ENCODE results near the gene NDUFAF2. TPM values are rescaled to one million over a fixed set of nuclear protein-coding genes. Genes with fewer than 3 reads are reported as not detected.

The NDUFAF2 gene
- total RNA-seq, 1 donor from 2014 or later: 13.9 TPM

GRCh38 chr5:61162010-61162831, 217.2 kb downstream of the NDUFAF2 start, which contains the start of gene SMIM15:
SMIM15 (minus strand) TSS chr5:61162468; CDS start chr5:61160171, 2,297 bp downstream.
- Mint-ChIP-seq H3K4me3 (ENCODE audit: unreplicated experiment) (peak within 1 kb of the TSS; percentile 98), H3K27me3 (ENCODE audit: unreplicated experiment) (peaks cover 9% of the 10 kb centered on the region), H3K4me1 (ENCODE audit: unreplicated experiment) (peaks cover 39% of the 10 kb centered on the region), H3K9me3 (ENCODE audit: unreplicated experiment) (no peaks in the 10 kb centered on the region), H3K36me3 (ENCODE audit: low read depth, unreplicated experiment) (peaks cover 34% of the 10 kb centered on the region), H3K27ac (ENCODE audit: unreplicated experiment) (peak within 1 kb of the TSS; percentile 95)
- TF ChIP-seq, protein P1, sequence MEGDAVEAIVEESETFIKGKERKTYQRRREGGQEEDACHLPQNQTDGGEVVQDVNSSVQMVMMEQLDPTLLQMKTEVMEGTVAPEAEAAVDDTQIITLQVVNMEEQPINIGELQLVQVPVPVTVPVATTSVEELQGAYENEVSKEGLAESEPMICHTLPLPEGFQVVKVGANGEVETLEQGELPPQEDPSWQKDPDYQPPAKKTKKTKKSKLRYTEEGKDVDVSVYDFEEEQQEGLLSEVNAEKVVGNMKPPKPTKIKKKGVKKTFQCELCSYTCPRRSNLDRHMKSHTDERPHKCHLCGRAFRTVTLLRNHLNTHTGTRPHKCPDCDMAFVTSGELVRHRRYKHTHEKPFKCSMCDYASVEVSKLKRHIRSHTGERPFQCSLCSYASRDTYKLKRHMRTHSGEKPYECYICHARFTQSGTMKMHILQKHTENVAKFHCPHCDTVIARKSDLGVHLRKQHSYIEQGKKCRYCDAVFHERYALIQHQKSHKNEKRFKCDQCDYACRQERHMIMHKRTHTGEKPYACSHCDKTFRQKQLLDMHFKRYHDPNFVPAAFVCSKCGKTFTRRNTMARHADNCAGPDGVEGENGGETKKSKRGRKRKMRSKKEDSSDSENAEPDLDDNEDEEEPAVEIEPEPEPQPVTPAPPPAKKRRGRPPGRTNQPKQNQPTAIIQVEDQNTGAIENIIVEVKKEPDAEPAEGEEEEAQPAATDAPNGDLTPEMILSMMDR (IDR thresholded peaks at IDR 0.05; ENCODE audit: unreplicated experiment): no peak
- DNase-seq (ENCODE audit: low spot score): peak; percentile 84

- H3K27ac Mint-ChIP-seq (ENCODE audit: unreplicated experiment): peak overlapping the region; percentile 89
- H3K27me3 Mint-ChIP-seq (ENCODE audit: unreplicated experiment): peaks cover 9% of the 10 kb centered on the region
- H3K4me1 Mint-ChIP-seq (ENCODE audit: unreplicated experiment): peaks cover 43% of the 10 kb centered on the region
- H3K9me3 Mint-ChIP-seq (ENCODE audit: unreplicated experiment): no peaks in the 10 kb centered on the region
- peak overlapping the region; percentile 95 for H3K4me3 Mint-ChIP-seq (ENCODE audit: unreplicated experiment)
- TF ChIP-seq, protein P1 (IDR thresholded peaks at IDR 0.05; ENCODE audit: unreplicated experiment): no peak
- H3K36me3 Mint-ChIP-seq (ENCODE audit: low read depth, unreplicated experiment): peaks cover 31% of the 10 kb centered on the region
- DNase-seq (ENCODE audit: low spot score): no peak
These were observed 218.0 kb downstream of the NDUFAF2 start for GRCh38 chr5:61162832-61163567.

DNA sequence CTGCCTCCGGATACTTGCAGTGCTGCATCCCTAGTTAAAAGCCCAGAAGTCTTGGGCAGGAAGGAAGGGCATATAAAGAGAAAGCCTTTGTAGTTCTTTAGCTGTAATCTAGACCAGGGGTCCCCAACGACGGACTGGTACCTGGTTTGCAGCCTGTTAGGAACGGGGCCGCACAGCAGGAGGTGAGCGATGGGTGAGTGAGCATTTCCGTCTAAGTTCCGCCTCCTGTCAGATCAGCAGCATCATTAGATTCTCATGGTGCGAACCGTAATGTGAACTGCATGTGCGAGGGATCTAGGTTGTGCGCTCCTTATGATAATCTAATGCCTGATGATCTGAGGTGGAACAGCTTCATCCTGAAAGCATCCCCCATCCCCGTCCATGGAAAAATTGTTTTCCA, 218.9 kb downstream of the NDUFAF2 start:
- H3K27me3 Mint-ChIP-seq (ENCODE audit: unreplicated experiment): peaks cover 9% of the 10 kb centered on the region

GRCh38 chr5:61167382-61167781, 222.4 kb downstream of the NDUFAF2 start:
- Mint-ChIP-seq H3K27ac (ENCODE audit: unreplicated experiment) (no peak overlapping the region), H3K4me3 (ENCODE audit: unreplicated experiment) (no peak overlapping the region), H3K9me3 (ENCODE audit: unreplicated experiment) (no peaks in the 10 kb centered on the region), H3K27me3 (ENCODE audit: unreplicated experiment) (peaks cover 8% of the 10 kb centered on the region), H3K4me1 (ENCODE audit: unreplicated experiment) (peaks cover 16% of the 10 kb centered on the region), H3K36me3 (ENCODE audit: low read depth, unreplicated experiment) (peaks cover 12% of the 10 kb centered on the region)
- DNase-seq (ENCODE audit: low spot score): peak; percentile 8
- TF ChIP-seq, protein P1 (IDR thresholded peaks at IDR 0.05; ENCODE audit: unreplicated experiment): no peak

More for the DNA sequence above, 218.9 kb downstream of the NDUFAF2 start:
- TF ChIP-seq, protein P1 (IDR thresholded peaks at IDR 0.05; ENCODE audit: unreplicated experiment): no peak
- Mint-ChIP-seq H3K27ac (ENCODE audit: unreplicated experiment) (no peak overlapping the region), H3K36me3 (ENCODE audit: low read depth, unreplicated experiment) (peaks cover 28% of the 10 kb centered on the region), H3K9me3 (ENCODE audit: unreplicated experiment) (no peaks in the 10 kb centered on the region), H3K4me3 (ENCODE audit: unreplicated experiment) (peak overlapping the region; percentile 95), H3K4me1 (ENCODE audit: unreplicated experiment) (peaks cover 39% of the 10 kb centered on the region)
- DNase-seq (ENCODE audit: low spot score): no peak

Data from endothelial cell (in vitro differentiated cells).